ENCODE data around the gene TRPM6.

GRCh38 chr9:74711341-74711740, 176.4 kb downstream of the TRPM6 start:
- TF ChIP-seq CTCF (conservative IDR thresholded peaks at IDR 0.05 in 1 of 2, IDR thresholded peaks at IDR 0.05 in 1 of 2; ENCODE audit: extremely low read depth in 1 of 2, insufficient read depth in 1 of 2, low read depth in 1 of 2, low read length in 2 of 2) (no peak), EZH2 (IDR thresholded peaks at IDR 0.05; ENCODE audit: borderline replicate concordance, low read length) (no peak)

All from mammary epithelial cell (primary cell).